Myometrial cell (primary cell): Measurements from ENCODE around the gene NEK10. TPM values are rescaled to one million over a fixed set of nuclear protein-coding genes. Genes with fewer than 3 reads are reported as not detected.

Experiments used
- total RNA-seq: library from RNA; depleted of rRNA; stranded (reverse); fragments of >200 nt; gene quantifications from 2 replicates; pipeline ENCODE4 v1.2.3, GENCODE V29; 2015

NEK10 gene, protein sequence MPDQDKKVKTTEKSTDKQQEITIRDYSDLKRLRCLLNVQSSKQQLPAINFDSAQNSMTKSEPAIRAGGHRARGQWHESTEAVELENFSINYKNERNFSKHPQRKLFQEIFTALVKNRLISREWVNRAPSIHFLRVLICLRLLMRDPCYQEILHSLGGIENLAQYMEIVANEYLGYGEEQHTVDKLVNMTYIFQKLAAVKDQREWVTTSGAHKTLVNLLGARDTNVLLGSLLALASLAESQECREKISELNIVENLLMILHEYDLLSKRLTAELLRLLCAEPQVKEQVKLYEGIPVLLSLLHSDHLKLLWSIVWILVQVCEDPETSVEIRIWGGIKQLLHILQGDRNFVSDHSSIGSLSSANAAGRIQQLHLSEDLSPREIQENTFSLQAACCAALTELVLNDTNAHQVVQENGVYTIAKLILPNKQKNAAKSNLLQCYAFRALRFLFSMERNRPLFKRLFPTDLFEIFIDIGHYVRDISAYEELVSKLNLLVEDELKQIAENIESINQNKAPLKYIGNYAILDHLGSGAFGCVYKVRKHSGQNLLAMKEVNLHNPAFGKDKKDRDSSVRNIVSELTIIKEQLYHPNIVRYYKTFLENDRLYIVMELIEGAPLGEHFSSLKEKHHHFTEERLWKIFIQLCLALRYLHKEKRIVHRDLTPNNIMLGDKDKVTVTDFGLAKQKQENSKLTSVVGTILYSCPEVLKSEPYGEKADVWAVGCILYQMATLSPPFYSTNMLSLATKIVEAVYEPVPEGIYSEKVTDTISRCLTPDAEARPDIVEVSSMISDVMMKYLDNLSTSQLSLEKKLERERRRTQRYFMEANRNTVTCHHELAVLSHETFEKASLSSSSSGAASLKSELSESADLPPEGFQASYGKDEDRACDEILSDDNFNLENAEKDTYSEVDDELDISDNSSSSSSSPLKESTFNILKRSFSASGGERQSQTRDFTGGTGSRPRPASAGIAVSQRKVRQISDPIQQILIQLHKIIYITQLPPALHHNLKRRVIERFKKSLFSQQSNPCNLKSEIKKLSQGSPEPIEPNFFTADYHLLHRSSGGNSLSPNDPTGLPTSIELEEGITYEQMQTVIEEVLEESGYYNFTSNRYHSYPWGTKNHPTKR
- 0.29 and 6.7 TPM in 2 replicates for total RNA-seq

DNA sequence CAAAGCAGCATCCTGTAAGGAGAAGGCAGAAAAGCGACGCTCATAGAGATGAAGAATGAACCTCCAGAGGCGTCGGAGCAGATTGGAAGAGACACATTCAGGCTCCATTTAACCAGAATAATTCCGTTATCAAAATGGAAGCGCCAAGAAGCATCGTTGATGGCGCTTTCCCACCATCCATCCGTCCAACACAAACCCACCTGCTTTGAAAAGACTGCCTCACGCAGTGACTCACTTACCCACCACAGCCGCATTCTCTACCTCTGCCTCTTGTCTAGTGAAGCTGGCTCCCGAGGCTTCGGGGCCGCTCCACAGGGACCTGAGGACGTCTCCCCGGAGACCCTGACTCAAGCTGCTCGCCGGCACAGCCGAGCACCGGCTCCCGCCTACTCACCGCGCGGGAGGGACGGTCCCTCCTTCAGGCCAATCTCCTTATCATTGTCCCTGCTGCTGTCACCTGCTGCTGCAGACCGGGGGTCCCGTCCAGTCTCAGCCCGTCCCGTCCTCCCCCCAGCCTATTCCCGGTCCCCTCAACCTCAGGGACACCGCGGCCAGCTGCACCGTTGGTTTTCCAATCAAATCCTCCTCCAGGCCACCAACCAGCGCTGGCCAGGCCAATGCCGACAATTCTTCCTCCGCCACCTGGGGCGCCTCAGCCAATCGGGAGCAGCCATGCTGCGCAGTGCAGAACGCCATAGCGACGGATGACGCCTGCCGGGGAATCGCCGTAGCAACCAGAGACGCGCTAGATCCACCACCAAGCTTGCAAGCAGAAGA lies at the start of gene NEK10:
Gene NEK10 (minus strand): TSS at position 553 of the 777 bp plus-strand sequence. CDS start 16,501 bp downstream, outside the sequence.

Other genes starting within 250 kb of the NEK10 start
- gene SLC4A7, start 115.0 kb upstream of the NEK10 start, total RNA-seq = 10.6 and 16.1 TPM in 2 replicates